ENCODE measurements around the gene RAD51B.

RAD51B gene

DNA sequence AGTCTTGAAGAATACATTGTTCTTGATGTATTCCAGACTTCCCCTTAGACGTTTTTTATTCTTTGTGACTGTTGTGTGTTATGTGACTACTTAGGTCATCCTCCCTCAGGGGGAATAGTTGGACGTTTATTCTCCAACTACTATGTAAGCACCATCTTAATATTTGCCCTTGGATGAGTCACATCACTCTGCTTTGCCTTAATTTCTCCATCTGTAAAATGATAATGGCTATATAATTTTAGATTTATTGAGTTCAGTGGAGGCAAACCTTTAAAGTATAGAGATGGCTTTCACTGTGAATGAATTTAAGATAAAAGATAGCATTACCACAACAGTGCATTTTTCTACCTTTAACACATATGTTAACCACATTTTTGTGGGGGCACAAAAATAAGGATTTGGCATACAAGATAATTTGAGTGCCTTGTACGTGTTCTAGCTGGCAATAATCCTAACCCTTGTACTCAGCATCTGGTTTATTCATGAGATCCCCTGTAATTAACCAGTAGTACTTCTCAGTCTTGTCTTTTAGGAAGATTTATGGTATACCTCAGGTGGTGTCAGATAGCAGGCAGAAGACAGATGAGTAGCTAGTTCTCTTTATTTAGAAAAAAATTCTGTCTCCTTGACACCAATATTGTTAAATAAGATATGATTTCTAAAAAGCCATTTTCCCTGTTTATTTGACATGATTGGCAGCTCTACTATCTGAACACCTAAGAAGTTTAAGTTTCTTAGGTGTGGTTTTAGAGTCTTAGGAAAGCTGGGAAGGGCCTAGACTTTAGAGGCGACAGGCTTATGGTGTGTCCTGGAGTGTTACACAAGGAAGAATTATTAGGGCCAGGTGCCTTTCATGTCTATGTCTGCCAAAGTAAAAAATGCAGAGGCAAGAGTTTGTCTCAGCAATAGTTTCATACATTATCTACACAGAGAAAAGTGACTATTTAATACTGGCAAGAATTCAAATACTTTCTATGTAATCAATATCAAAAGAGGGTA is 152.3 kb downstream of the RAD51B start (continued):
- no peak for TF ChIP-seq ZNF544 (tag by site-specific recombination; IDR thresholded peaks at IDR 0.05)
- TF ChIP-seq, protein P1, sequence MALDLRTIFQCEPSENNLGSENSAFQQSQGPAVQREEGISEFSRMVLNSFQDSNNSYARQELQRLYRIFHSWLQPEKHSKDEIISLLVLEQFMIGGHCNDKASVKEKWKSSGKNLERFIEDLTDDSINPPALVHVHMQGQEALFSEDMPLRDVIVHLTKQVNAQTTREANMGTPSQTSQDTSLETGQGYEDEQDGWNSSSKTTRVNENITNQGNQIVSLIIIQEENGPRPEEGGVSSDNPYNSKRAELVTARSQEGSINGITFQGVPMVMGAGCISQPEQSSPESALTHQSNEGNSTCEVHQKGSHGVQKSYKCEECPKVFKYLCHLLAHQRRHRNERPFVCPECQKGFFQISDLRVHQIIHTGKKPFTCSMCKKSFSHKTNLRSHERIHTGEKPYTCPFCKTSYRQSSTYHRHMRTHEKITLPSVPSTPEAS (tag by site-specific recombination; IDR thresholded peaks at IDR 0.05): no peak
- TF ChIP-seq ZBTB1 (tag by site-specific recombination; IDR thresholded peaks at IDR 0.05): peak; percentile 17; the same call in 1 of the 2 replicates
- TF ChIP-seq, protein P2, sequence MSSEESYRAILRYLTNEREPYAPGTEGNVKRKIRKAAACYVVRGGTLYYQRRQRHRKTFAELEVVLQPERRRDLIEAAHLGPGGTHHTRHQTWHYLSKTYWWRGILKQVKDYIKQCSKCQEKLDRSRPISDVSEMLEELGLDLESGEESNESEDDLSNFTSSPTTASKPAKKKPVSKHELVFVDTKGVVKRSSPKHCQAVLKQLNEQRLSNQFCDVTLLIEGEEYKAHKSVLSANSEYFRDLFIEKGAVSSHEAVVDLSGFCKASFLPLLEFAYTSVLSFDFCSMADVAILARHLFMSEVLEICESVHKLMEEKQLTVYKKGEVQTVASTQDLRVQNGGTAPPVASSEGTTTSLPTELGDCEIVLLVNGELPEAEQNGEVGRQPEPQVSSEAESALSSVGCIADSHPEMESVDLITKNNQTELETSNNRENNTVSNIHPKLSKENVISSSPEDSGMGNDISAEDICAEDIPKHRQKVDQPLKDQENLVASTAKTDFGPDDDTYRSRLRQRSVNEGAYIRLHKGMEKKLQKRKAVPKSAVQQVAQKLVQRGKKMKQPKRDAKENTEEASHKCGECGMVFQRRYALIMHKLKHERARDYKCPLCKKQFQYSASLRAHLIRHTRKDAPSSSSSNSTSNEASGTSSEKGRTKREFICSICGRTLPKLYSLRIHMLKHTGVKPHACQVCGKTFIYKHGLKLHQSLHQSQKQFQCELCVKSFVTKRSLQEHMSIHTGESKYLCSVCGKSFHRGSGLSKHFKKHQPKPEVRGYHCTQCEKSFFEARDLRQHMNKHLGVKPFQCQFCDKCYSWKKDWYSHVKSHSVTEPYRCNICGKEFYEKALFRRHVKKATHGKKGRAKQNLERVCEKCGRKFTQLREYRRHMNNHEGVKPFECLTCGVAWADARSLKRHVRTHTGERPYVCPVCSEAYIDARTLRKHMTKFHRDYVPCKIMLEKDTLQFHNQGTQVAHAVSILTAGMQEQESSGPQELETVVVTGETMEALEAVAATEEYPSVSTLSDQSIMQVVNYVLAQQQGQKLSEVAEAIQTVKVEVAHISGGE (tag by site-specific recombination; conservative IDR thresholded peaks at IDR 0.05; ENCODE audit: low read depth): no peak
- TF ChIP-seq ZNF16 (tag by site-specific recombination; IDR thresholded peaks at IDR 0.05; ENCODE audit: low read depth): no peak
- TF ChIP-seq HOXD13 (CRISPR knock-in tag; IDR thresholded peaks at IDR 0.05; ENCODE audit: borderline replicate concordance): no peak
- TF ChIP-seq ZSCAN18 (tag by site-specific recombination; IDR thresholded peaks at IDR 0.05): no peak
- TF ChIP-seq ZNF513 (tag by site-specific recombination; IDR thresholded peaks at IDR 0.05): no peak
- no peak for TF ChIP-seq ZNF302 (tag by site-specific recombination; IDR thresholded peaks at IDR 0.05; ENCODE audit: low read depth)
- TF ChIP-seq ZNF639 (tag by site-specific recombination; IDR thresholded peaks at IDR 0.05): no peak
- no peak for TF ChIP-seq ZBTB6 (tag by site-specific recombination; IDR thresholded peaks at IDR 0.05)
- no peak for TF ChIP-seq SALL2 (tag by site-specific recombination; IDR thresholded peaks at IDR 0.05; ENCODE audit: borderline replicate concordance)
- TF ChIP-seq OSR2 (tag by site-specific recombination; IDR thresholded peaks at IDR 0.05): peak; percentile 98
- peak; percentile 29; the same call in 1 of the 2 replicates for TF ChIP-seq WT1 (tag by site-specific recombination; IDR thresholded peaks at IDR 0.05)
- no peak for TF ChIP-seq ZFP3 (tag by site-specific recombination; IDR thresholded peaks at IDR 0.05; ENCODE audit: low read depth)
- no peak for TF ChIP-seq ZFP37 (tag by site-specific recombination; IDR thresholded peaks at IDR 0.05)
- no peak for TF ChIP-seq ZNF792 (tag by site-specific recombination; IDR thresholded peaks at IDR 0.05)
- TF ChIP-seq ZNF747 (tag by site-specific recombination; IDR thresholded peaks at IDR 0.05): no peak
- TF ChIP-seq ZNF514 (tag by site-specific recombination; IDR thresholded peaks at IDR 0.05): no peak
- no peak for TF ChIP-seq ZNF37A (tag by site-specific recombination; IDR thresholded peaks at IDR 0.05)
- TF ChIP-seq ZNF660 (tag by site-specific recombination; IDR thresholded peaks at IDR 0.05): no peak
- TF ChIP-seq, protein P3, sequence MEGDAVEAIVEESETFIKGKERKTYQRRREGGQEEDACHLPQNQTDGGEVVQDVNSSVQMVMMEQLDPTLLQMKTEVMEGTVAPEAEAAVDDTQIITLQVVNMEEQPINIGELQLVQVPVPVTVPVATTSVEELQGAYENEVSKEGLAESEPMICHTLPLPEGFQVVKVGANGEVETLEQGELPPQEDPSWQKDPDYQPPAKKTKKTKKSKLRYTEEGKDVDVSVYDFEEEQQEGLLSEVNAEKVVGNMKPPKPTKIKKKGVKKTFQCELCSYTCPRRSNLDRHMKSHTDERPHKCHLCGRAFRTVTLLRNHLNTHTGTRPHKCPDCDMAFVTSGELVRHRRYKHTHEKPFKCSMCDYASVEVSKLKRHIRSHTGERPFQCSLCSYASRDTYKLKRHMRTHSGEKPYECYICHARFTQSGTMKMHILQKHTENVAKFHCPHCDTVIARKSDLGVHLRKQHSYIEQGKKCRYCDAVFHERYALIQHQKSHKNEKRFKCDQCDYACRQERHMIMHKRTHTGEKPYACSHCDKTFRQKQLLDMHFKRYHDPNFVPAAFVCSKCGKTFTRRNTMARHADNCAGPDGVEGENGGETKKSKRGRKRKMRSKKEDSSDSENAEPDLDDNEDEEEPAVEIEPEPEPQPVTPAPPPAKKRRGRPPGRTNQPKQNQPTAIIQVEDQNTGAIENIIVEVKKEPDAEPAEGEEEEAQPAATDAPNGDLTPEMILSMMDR (tag by site-specific recombination; IDR thresholded peaks at IDR 0.05): no peak
- no peak for TF ChIP-seq ZNF791 (tag by site-specific recombination; IDR thresholded peaks at IDR 0.05)
- no peak for TF ChIP-seq ZNF324 (tag by site-specific recombination; IDR thresholded peaks at IDR 0.05)
- TF ChIP-seq ZNF658 (tag by site-specific recombination; IDR thresholded peaks at IDR 0.05): no peak
- no peak for TF ChIP-seq SETDB1 (IDR thresholded peaks at IDR 0.05; ENCODE audit: insufficient read length, low read length)
- TF ChIP-seq ZNF621 (tag by site-specific recombination; IDR thresholded peaks at IDR 0.05): no peak
- no peak for TF ChIP-seq ZBTB21 (tag by site-specific recombination; IDR thresholded peaks at IDR 0.05)

Measured in HEK293 (cell line).